ENCODE data around the gene DNM3.

GRCh38 chr1:171871848-171872247 lies 30.6 kb downstream of the DNM3 start:
- TF ChIP-seq CTCF (conservative IDR thresholded peaks at IDR 0.05; ENCODE audit: low read depth, low read length) (no peak), EZH2 (IDR thresholded peaks at IDR 0.05; ENCODE audit: borderline replicate concordance, low read depth, low read length, poor library complexity, severe bottlenecking) (no peak)

Data from A673 (cell line).